Astrocyte of the cerebellum (primary cell): ENCODE measurements around the gene MINAR1.
A peak's percentile ranks its signal among the peaks of the same experiment; 100 is the strongest.

Experiments
- DNase-seq: peaks from one replicate; pipeline ENCODE4 v3.0.0-alpha.2; 2011; ENCODE audit warnings: low read depth
- H3K4me3 ChIP-seq: 2 replicates; pipeline ENCODE4 v1.5.1; 2011; ENCODE audit warnings: mild to moderate bottlenecking, low read depth, low read length, moderate library complexity
- CTCF ChIP-seq: IDR thresholded peaks from 2 replicates; pipeline ENCODE4 v1.5.1; 2012; ENCODE audit warnings: low read length, low read depth, moderate library complexity, mild to moderate bottlenecking; ENCODE audit errors: missing control alignments
- in situ Hi-C: cut with HindIII; loops from 2 replicates; pipeline ENCODE4 v1.10.0; 2017; ENCODE audit warnings: low sequenced_read_pairs

The MINAR1 gene

GRCh38 chr15:79437275-79438000 is 5.3 kb downstream of the MINAR1 start:
- no peak for TF ChIP-seq CTCF
- H3K4me3 ChIP-seq = no peak overlapping the region
- in situ Hi-C loops = no loop called here
- no peak for DNase-seq

- in situ Hi-C loops = no loop called here
- TF ChIP-seq CTCF = no peak
- DNase-seq = no peak
- no peak overlapping the region for H3K4me3 ChIP-seq
Observed at GRCh38 chr15:79439236-79439635, 7.1 kb downstream of the MINAR1 start.

GRCh38 chr15:79440355-79440908 is 8.3 kb downstream of the MINAR1 start:
- TF ChIP-seq CTCF = no peak
- DNase-seq = no peak
- no peak overlapping the region for H3K4me3 ChIP-seq
- in situ Hi-C loops = no loop called here

GRCh38 chr15:79442911-79443310 is 10.8 kb downstream of the MINAR1 start:
- TF ChIP-seq CTCF = no peak
- DNase-seq = no peak
- in situ Hi-C loops = no loop called here

GRCh38 chr15:79447060-79447459 is 14.9 kb downstream of the MINAR1 start:
- in situ Hi-C loops = no loop called here
- H3K4me3 ChIP-seq = no peak overlapping the region
- no peak for DNase-seq
- no peak for TF ChIP-seq CTCF

More at GRCh38 chr15:79442911-79443310, 10.8 kb downstream of the MINAR1 start:
- H3K4me3 ChIP-seq = no peak overlapping the region

GRCh38 chr15:79450648-79451047 is 18.5 kb downstream of the MINAR1 start:
- no peak overlapping the region for H3K4me3 ChIP-seq
- in situ Hi-C loops = no loop called here
- DNase-seq = no peak
- peak; percentile 33 for TF ChIP-seq CTCF
